ENCODE measurements around the gene HYOU1. TPM values are rescaled to one million over a fixed set of nuclear protein-coding genes. Genes with fewer than 3 reads are reported as not detected.

HYOU1 gene
- total and polyA plus RNA-seq, 4 donors = 46.6 to 252 (median 106) TPM

- Histone ChIP-seq H3K4me3 (no peak overlapping the region), H3K27me3 (ENCODE audit: control insufficient read depth in 3 of 3, insufficient read depth in 3 of 3, low read length in 2 of 3) (no peaks in the 10 kb centered on the region), H3K27ac (ENCODE audit: low read depth in 1 of 2, low read length in 1 of 2) (no peak overlapping the region), H3K9me3 (ENCODE audit: control insufficient read depth in 4 of 4, insufficient read depth in 3 of 4, low read length in 3 of 4) (no peaks in the 10 kb centered on the region), H3K9ac (ENCODE audit: insufficient read depth in 1 of 2, low read length in 2 of 2) (no peak overlapping the region), H3K4me1 (ENCODE audit: control insufficient read depth in 5 of 5, insufficient read depth in 5 of 5, low read length in 5 of 5) (peaks cover 7 to 25% (median 9%) of the 10 kb centered on the region in 5 donors), H3K36me3 (ENCODE audit: control insufficient read depth in 4 of 4, insufficient read depth in 4 of 4, low read length in 4 of 4) (peaks cover 0 to 9% (median 3%) of the 10 kb centered on the region in 4 donors)
- 75 to 85% methylated on average over 6 of the region's 6 CpGs for WGBS, 2 donors
- DNase-seq (peak in 2 of 3 donors; percentile 29 to 66), ATAC-seq (ENCODE audit: insufficient read depth, low FRiP score) (no peak)
- no peak for TF ChIP-seq CTCF (IDR thresholded peaks at IDR 0.05; ENCODE audit: control extremely low read depth, extremely low read depth)
Measured at GRCh38 chr11:119087123-119087522, 30.1 kb upstream of the HYOU1 start.

- no peaks in the 10 kb centered on the region for H3K27me3 ChIP-seq (ENCODE audit: control insufficient read depth in 3 of 3, insufficient read depth in 3 of 3, low read length in 2 of 3)
- peak overlapping the region in 1 of 2 donors; percentile 85 for H3K9ac ChIP-seq (ENCODE audit: insufficient read depth in 1 of 2, low read length in 2 of 2)
- H3K27ac ChIP-seq (ENCODE audit: low read depth in 1 of 2, low read length in 1 of 2) = peak overlapping the region; percentile 81 to 89
- TF ChIP-seq CTCF (IDR thresholded peaks at IDR 0.05; ENCODE audit: control extremely low read depth, extremely low read depth) = no peak
- H3K9me3 ChIP-seq (ENCODE audit: control insufficient read depth in 4 of 4, insufficient read depth in 3 of 4, low read length in 3 of 4) = no peaks in the 10 kb centered on the region
- ATAC-seq (ENCODE audit: insufficient read depth, low FRiP score) (no peak), DNase-seq (no peak)
- H3K4me1 ChIP-seq (ENCODE audit: control insufficient read depth in 5 of 5, insufficient read depth in 5 of 5, low read length in 5 of 5) = peaks cover 5 to 13% (median 7%) of the 10 kb centered on the region in 5 donors
- peaks cover 4 to 22% (median 9%) of the 10 kb centered on the region in 4 donors for H3K36me3 ChIP-seq (ENCODE audit: control insufficient read depth in 4 of 4, insufficient read depth in 4 of 4, low read length in 4 of 4)
- H3K4me3 ChIP-seq = peak overlapping the region; percentile 55
- WGBS, 2 donors = 1 to 3% methylated on average over 13 of the region's 13 CpGs
Measured at GRCh38 chr11:119085437-119085847, 28.4 kb upstream of the HYOU1 start.

DNA sequence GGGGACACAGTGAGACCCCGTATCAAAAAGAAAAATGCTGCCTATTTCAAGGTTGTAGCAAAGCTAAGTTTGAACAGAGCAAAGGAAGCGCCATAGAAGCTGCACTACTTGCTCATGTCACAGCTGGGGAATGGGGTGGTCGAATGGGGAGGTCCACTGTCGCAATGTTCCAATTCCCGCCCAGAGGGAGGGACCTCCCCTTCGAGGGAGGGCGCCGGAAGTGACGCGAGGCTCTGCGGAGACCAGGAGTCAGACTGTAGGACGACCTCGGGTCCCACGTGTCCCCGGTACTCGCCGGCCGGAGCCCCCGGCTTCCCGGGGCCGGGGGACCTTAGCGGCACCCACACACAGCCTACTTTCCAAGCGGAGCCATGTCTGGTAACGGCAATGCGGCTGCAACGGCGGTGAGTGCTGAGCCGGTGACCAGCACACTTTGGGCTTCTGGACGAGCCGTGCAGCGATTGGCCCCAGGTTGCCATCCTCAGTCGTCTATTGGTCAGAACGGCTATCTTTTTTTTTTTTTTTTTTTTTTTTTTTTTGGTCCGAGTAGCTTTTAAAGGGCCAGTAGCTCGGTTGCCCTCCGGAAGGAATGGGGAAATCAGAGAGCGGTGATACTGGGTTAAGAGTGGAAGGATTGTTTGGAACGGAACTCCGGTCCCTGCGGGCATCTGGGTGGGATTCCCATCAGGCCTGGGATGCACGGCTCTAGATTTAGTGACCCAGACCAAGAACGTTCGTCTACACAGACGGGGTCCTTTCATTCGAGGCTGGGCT is 27.8 kb upstream of the HYOU1 start, which contains the start of gene HMBS:
Gene HMBS, plus strand, starts transcription at position 219 of the 774 bp plus-strand sequence. Its CDS starts 153 bp downstream, at position 372.
- ATAC-seq (ENCODE audit: insufficient read depth, low FRiP score) (peak; percentile 94), DNase-seq (peak; percentile 97 to 99 (median 99))
- Histone ChIP-seq H3K36me3 (ENCODE audit: control insufficient read depth in 4 of 4, insufficient read depth in 4 of 4, low read length in 4 of 4) (peaks cover 4 to 23% (median 9%) of the 10 kb centered on the region in 4 donors), H3K4me3 (peak within 1 kb of the TSS; percentile 79), H3K27ac (ENCODE audit: low read depth in 1 of 2, low read length in 1 of 2) (peak within 1 kb of the TSS; percentile 89 to 98), H3K9ac (ENCODE audit: insufficient read depth in 1 of 2, low read length in 2 of 2) (peak within 1 kb of the TSS in 1 of 2 donors; percentile 85), H3K9me3 (ENCODE audit: control insufficient read depth in 4 of 4, insufficient read depth in 3 of 4, low read length in 3 of 4) (no peaks in the 10 kb centered on the region), H3K27me3 (ENCODE audit: control insufficient read depth in 3 of 3, insufficient read depth in 3 of 3, low read length in 2 of 3) (no peaks in the 10 kb centered on the region), H3K4me1 (ENCODE audit: control insufficient read depth in 5 of 5, insufficient read depth in 5 of 5, low read length in 5 of 5) (peaks cover 5 to 13% (median 7%) of the 10 kb centered on the region in 5 donors)
- 1% methylated on average over 37 to 45 of the region's 45 CpGs for WGBS, 2 donors
- TF ChIP-seq CTCF (IDR thresholded peaks at IDR 0.05; ENCODE audit: control extremely low read depth, extremely low read depth) = no peak

Measured in lung (tissue), 12 donors.